IMR-90 (cell line): Measurements from ENCODE around the gene TMPRSS2. TPM values are rescaled to one million over a fixed set of nuclear protein-coding genes. Genes with fewer than 3 reads are reported as not detected.

Experiments
- ATAC-seq: fragments of 200-7000 bp; cut with Tn5 transposase; 2 replicates; pipeline ENCODE4 v1.9.1; 2020; ENCODE audit warnings: low read depth, mild to moderate bottlenecking, moderate library complexity
- BruUV-seq: library from RNA; stranded (reverse); fragments of 400-500 nt; replicated peaks from 2 replicates; lab custom pipeline; 2021; lab: Mats Ljungman, UMichigan
- CTCF ChIA-PET: fragments of 300-600 bp; formaldehyde crosslinking; extraction: SDS; loops from one replicate; lab custom pipeline; 2021; ENCODE audit warnings: antibody characterized with exemption; lab: Yijun Ruan, JAX
- POLR2A ChIA-PET: fragments of 300-600 bp; sonication (Branson Sonifier 250); formaldehyde crosslinking; loops from one replicate; lab custom pipeline; 2022; ENCODE audit warnings: antibody characterized with exemption; ENCODE audit not compliant: unreplicated experiment; lab: Charles Lee
- DNase-seq: peaks from one replicate; pipeline ENCODE4 v3.0.0; 2013
- H2AFZ ChIP-seq: replicated peaks from 2 replicates; pipeline ENCODE3; 2013; ENCODE audit warnings: low read length, mild to moderate bottlenecking; ENCODE audit not compliant: poor library complexity
- H2AK5ac ChIP-seq: 2 replicates; pipeline ENCODE4 v1.6.1; 2013; ENCODE audit warnings: low read depth, low read length, inconsistent platforms
- H2AK9ac ChIP-seq: replicated peaks from 2 replicates; pipeline ENCODE3; 2013; ENCODE audit warnings: mild to moderate bottlenecking, low read depth, low read length, moderate library complexity; ENCODE audit not compliant: poor library complexity
- H2BK120ac ChIP-seq: 2 replicates; pipeline ENCODE4 v1.6.1; 2013; ENCODE audit warnings: low read depth, low read length, inconsistent platforms
- H2BK15ac ChIP-seq: 3 replicates; pipeline ENCODE4 v1.6.1; 2013; ENCODE audit warnings: low read depth, low read length, inconsistent platforms
- H2BK20ac ChIP-seq: 2 replicates; pipeline ENCODE4 v1.6.1; 2013; ENCODE audit warnings: low read depth, mild to moderate bottlenecking, inconsistent platforms, low read length, moderate library complexity
- H2BK5ac ChIP-seq: 2 replicates; pipeline ENCODE4 v1.6.1; 2013; ENCODE audit warnings: mild to moderate bottlenecking, low read depth, low read length, inconsistent platforms; ENCODE audit not compliant: poor library complexity, severe bottlenecking
- H3K14ac ChIP-seq: replicated peaks from 2 replicates; pipeline ENCODE4 v1.6.1; 2013; ENCODE audit warnings: low read depth, low read length, inconsistent platforms
- H3K18ac ChIP-seq: 2 replicates; pipeline ENCODE4 v1.6.1; 2013; ENCODE audit warnings: low read depth, low read length, control low read depth
- H3K23ac ChIP-seq: 2 replicates; pipeline ENCODE4 v1.6.1; 2013; ENCODE audit warnings: low read depth, low read length, inconsistent platforms
- H3K27ac ChIP-seq: 2 replicates; pipeline ENCODE4 v1.5.1; 2013; ENCODE audit warnings: mild to moderate bottlenecking, control low read depth, low read length; ENCODE audit not compliant: insufficient read depth
- H3K27me3 ChIP-seq: 2 replicates; pipeline ENCODE4 v1.6.1; 2013; ENCODE audit warnings: low read length; ENCODE audit not compliant: control insufficient read depth, insufficient read depth
- H3K36me3 ChIP-seq: 2 replicates; pipeline ENCODE4 v1.6.1; 2013; ENCODE audit warnings: low read length, mixed read lengths; ENCODE audit not compliant: control insufficient read depth, insufficient read depth
- H3K4ac ChIP-seq: 2 replicates; pipeline ENCODE4 v1.6.1; 2013; ENCODE audit warnings: low read depth, low read length, inconsistent platforms
- H3K4me1 ChIP-seq: 2 replicates; pipeline ENCODE4 v1.6.1; 2013; ENCODE audit warnings: low read length, mixed read lengths; ENCODE audit not compliant: control insufficient read depth, insufficient read depth
- H3K4me2 ChIP-seq: 2 replicates; pipeline ENCODE4 v1.6.1; 2013; ENCODE audit warnings: low read depth, mild to moderate bottlenecking, control low read depth, low read length, moderate library complexity
- H3K4me3 ChIP-seq: 2 replicates; pipeline ENCODE4 v1.5.1; 2013; ENCODE audit warnings: low read depth, mild to moderate bottlenecking, control low read depth, low read length, moderate library complexity; ENCODE audit not compliant: insufficient read depth
- H3K56ac ChIP-seq: 2 replicates; pipeline ENCODE4 v1.6.1; 2013; ENCODE audit warnings: low read length, inconsistent platforms; ENCODE audit not compliant: insufficient read depth; ENCODE audit errors: extremely low read depth
- H3K79me1 ChIP-seq, 2 experiments: 2 replicates each; pipeline ENCODE4 v1.6.1; 2013; ENCODE audit warnings: low read length in 2 of 2, inconsistent platforms in 1 of 2, low read depth in 1 of 2
- H3K9ac ChIP-seq: 2 replicates; pipeline ENCODE4 v1.6.1; 2013; ENCODE audit warnings: low read depth, low read length, control low read depth
- H3K9me1 ChIP-seq: 2 replicates; pipeline ENCODE4 v1.6.1; 2013; ENCODE audit warnings: low read length, inconsistent platforms; ENCODE audit not compliant: insufficient read depth
- H3K9me3 ChIP-seq: 2 replicates; pipeline ENCODE4 v1.6.1; 2013; ENCODE audit warnings: low read length; ENCODE audit not compliant: control insufficient read depth, insufficient read depth
- H4K20me1 ChIP-seq: 2 replicates; pipeline ENCODE4 v1.6.1; 2013; ENCODE audit warnings: low read length, inconsistent platforms; ENCODE audit not compliant: insufficient read depth
- H4K5ac ChIP-seq: 2 replicates; pipeline ENCODE4 v1.6.1; 2013; ENCODE audit warnings: mild to moderate bottlenecking, low read depth, low read length, control low read depth
- H4K8ac ChIP-seq, 2 experiments: 2 replicates each; pipeline ENCODE4 v1.6.1; 2013; ENCODE audit warnings: low read depth in 2 of 2, low read length in 2 of 2, control low read depth in 1 of 2, inconsistent platforms in 1 of 2
- H4K91ac ChIP-seq: 2 replicates; pipeline ENCODE4 v1.6.1; 2013; ENCODE audit warnings: low read depth, low read length, inconsistent platforms; ENCODE audit not compliant: insufficient read depth
- BHLHE40 ChIP-seq: fragments of 150-350 bp; IDR thresholded peaks from 2 replicates; pipeline ENCODE4 v1.6.1; 2016; ENCODE audit warnings: mild to moderate bottlenecking, low read depth, low read length
- CEBPB ChIP-seq: IDR thresholded peaks from 2 replicates; pipeline ENCODE4 v1.6.1; 2012; ENCODE audit warnings: low read depth, low read length, improper control_type of control experiment
- CHD1 ChIP-seq: IDR thresholded peaks from 2 replicates; pipeline ENCODE4 v1.6.1; 2012; ENCODE audit warnings: low read depth, low read length, improper control_type of control experiment
- CTCF ChIP-seq: conservative IDR thresholded peaks from 2 replicates; pipeline ENCODE4 v1.5.1; 2012; ENCODE audit warnings: mild to moderate bottlenecking, low read depth, low read length, improper control_type of control experiment
- ELK1 ChIP-seq: fragments of 150-350 bp; IDR thresholded peaks from 2 replicates; pipeline ENCODE4 v1.6.1; 2016; ENCODE audit warnings: low read depth, mild to moderate bottlenecking, low read length, moderate library complexity, borderline replicate concordance
- FOS ChIP-seq: fragments of 150-350 bp; IDR thresholded peaks from 2 replicates; pipeline ENCODE4 v1.6.1; 2016; ENCODE audit warnings: low read depth, low read length
- MAFK ChIP-seq: IDR thresholded peaks from 2 replicates; pipeline ENCODE4 v1.6.1; 2012; ENCODE audit warnings: low read depth, low read length, improper control_type of control experiment
- MAZ ChIP-seq: IDR thresholded peaks from 2 replicates; pipeline ENCODE4 v1.6.1; 2012; ENCODE audit warnings: low read depth, mild to moderate bottlenecking, low read length, improper control_type of control experiment, moderate library complexity, borderline replicate concordance
- NFE2L2 ChIP-seq: fragments of 150-350 bp; IDR thresholded peaks from 2 replicates; pipeline ENCODE4 v1.6.1; 2016; ENCODE audit warnings: low read depth, mild to moderate bottlenecking, low read length
- POLR2A ChIP-seq: IDR thresholded peaks from 2 replicates; pipeline ENCODE4 v1.6.1; 2012; ENCODE audit warnings: mild to moderate bottlenecking, low read depth, low read length
- RAD21 ChIP-seq: IDR thresholded peaks from 2 replicates; pipeline ENCODE4 v1.6.1; 2012; ENCODE audit warnings: low read length, improper control_type of control experiment
- RCOR1 ChIP-seq: IDR thresholded peaks from 2 replicates; pipeline ENCODE4 v1.6.1; 2012; ENCODE audit warnings: mild to moderate bottlenecking, low read length, improper control_type of control experiment; ENCODE audit not compliant: insufficient replicate concordance
- RFX5 ChIP-seq: IDR thresholded peaks from 2 replicates; pipeline ENCODE4 v1.8.0; 2012; ENCODE audit warnings: low read depth, mild to moderate bottlenecking, low read length, moderate library complexity
- SMC3 ChIP-seq: fragments of 150-350 bp; IDR thresholded peaks from 2 replicates; pipeline ENCODE4 v1.6.1; 2016; ENCODE audit warnings: low read depth, mild to moderate bottlenecking, antibody characterized with exemption, low read length, moderate library complexity
- USF2 ChIP-seq: fragments of 150-350 bp; IDR thresholded peaks from 2 replicates; pipeline ENCODE4 v1.6.1; 2017; ENCODE audit warnings: mild to moderate bottlenecking, antibody characterized with exemption, low read length, low read depth
- whole genome bisulfite sequencing, 2 experiments: methylation state at CpG; one replicate each; pipeline versions ENCODE4 v1.1.5 to v1.1.7; 2013; ENCODE audit warnings: missing lambda C conversion rate in 2 of 2; ENCODE audit not compliant: insufficient read length in 1 of 2; ENCODE audit errors: extremely low coverage in 2 of 2; 5-methylcytosine and 5-hydroxymethylcytosine counted together
- dilution Hi-C: fragments of 300-500 bp; cut with HindIII; formaldehyde crosslinking; loops from one replicate; pipeline ENCODE4 v1.14.3; 2018; ENCODE audit warnings: low sequenced_read_pairs; ENCODE audit not compliant: unreplicated experiment
- in situ Hi-C: fragments of 300-500 bp; cut with MboI; formaldehyde crosslinking; loops from 3 replicates; pipeline ENCODE4 v1.14.3; 2019; ENCODE audit warnings: low sequenced_read_pairs, inconsistent platforms, mixed read lengths
- intact Hi-C: fragments of 100-400 bp; cut with micrococcal nuclease; formaldehyde crosslinking; loops from 2 replicates; pipeline ENCODE4 v1.10.0; 2022
- polyA plus RNA-seq, 3 experiments: library from polyadenylated mRNA; depleted of rRNA; stranded (reverse); fragments of >200 nt; gene quantifications; 2 replicates each; pipeline ENCODE4 v1.2.3, GENCODE V29; 2012; ENCODE audit warnings: low replicate concordance in 1 of 3
- total RNA-seq: library from RNA; depleted of rRNA; stranded (reverse); fragments of >200 nt; gene quantifications from 2 replicates; pipeline ENCODE4 v1.2.3, GENCODE V29; 2012

The TMPRSS2 gene
- total and polyA plus RNA-seq, 2 of the 4 experiments (the other 2 are of a cell fraction): not detected

GRCh38 chr21:41482301-41482700, 25.7 kb downstream of the TMPRSS2 start:
- no peak overlapping the region for H2BK15ac ChIP-seq
- H2BK20ac ChIP-seq: no peak overlapping the region
- no peak overlapping the region for H3K14ac ChIP-seq
- in situ Hi-C loops: no loop called here
- H4K20me1 ChIP-seq: no peaks in the 10 kb centered on the region
- H3K36me3 ChIP-seq: no peaks in the 10 kb centered on the region
- H3K9me1 ChIP-seq: no peaks in the 10 kb centered on the region
- 0% methylated on average over 2 of the region's 6 CpGs; no CpG with 5 or more reads in 1 of the 2 experiments for WGBS, 2 experiments
- H3K4ac ChIP-seq: no peak overlapping the region
- H2AK5ac ChIP-seq: no peak overlapping the region
- intact Hi-C loops: no loop called here
- no peak overlapping the region for H3K18ac ChIP-seq
- H3K27me3 ChIP-seq: no peaks in the 10 kb centered on the region
- H4K5ac ChIP-seq: no peak overlapping the region
- no peaks in the 10 kb centered on the region for H3K79me1 ChIP-seq
- no peak overlapping the region for H2BK120ac ChIP-seq
- H3K9ac ChIP-seq: no peak overlapping the region
- H2AK9ac ChIP-seq: no peak overlapping the region
- no peak overlapping the region; the same call in 1 of the 2 replicates for H3K56ac ChIP-seq
- POLR2A ChIA-PET: no interaction called here
- ATAC-seq (0 out of 2 replicates have a peak, but pooled peaks have one; percentile 12), DNase-seq (peak; percentile 74)
- H3K23ac ChIP-seq: no peak overlapping the region
- CTCF ChIA-PET: no interaction called here
- no peak overlapping the region for H2BK5ac ChIP-seq
- no peak overlapping the region for H2AFZ ChIP-seq
- no peak for TF ChIP-seq RFX5
- TF ChIP-seq BHLHE40: no peak
- no peak for TF ChIP-seq RCOR1
- TF ChIP-seq ELK1: no peak
- TF ChIP-seq CEBPB: no peak
- TF ChIP-seq MAZ: no peak
- TF ChIP-seq RAD21: no peak
- TF ChIP-seq POLR2A: no peak
- no peak for TF ChIP-seq NFE2L2
- no peak for TF ChIP-seq SMC3
- TF ChIP-seq MAFK: no peak
- no peak for TF ChIP-seq CTCF
- TF ChIP-seq USF2: no peak
- TF ChIP-seq FOS: no peak
- TF ChIP-seq CHD1: no peak
- H3K9me3 ChIP-seq: no peaks in the 10 kb centered on the region
- BruUV-seq: no TSS peak
- dilution Hi-C loops: no loop called here
- H4K91ac ChIP-seq: no peak overlapping the region
- H4K8ac ChIP-seq: no peak overlapping the region
- H3K4me3 ChIP-seq: no peak overlapping the region
- H3K4me1 ChIP-seq: peaks cover 4% of the 10 kb centered on the region; the same call in 1 of the 2 replicates
- peak overlapping the region; percentile 44 for H3K4me2 ChIP-seq
- no peak overlapping the region for H3K27ac ChIP-seq
